IMR-90 (cell line): ENCODE results near the gene PXK. TPM values are rescaled to one million over a fixed set of nuclear protein-coding genes. Genes with fewer than 3 reads are reported as not detected.

ENCODE experiments used
- ATAC-seq: fragments of 200-7000 bp; cut with Tn5 transposase; 2 replicates; pipeline ENCODE4 v1.9.1; 2020; ENCODE audit warnings: low read depth, mild to moderate bottlenecking, moderate library complexity
- BruUV-seq: library from RNA; stranded (reverse); fragments of 400-500 nt; replicated peaks from 2 replicates; lab custom pipeline; 2021; lab: Mats Ljungman, UMichigan
- CTCF ChIA-PET: fragments of 300-600 bp; formaldehyde crosslinking; extraction: SDS; loops from one replicate; lab custom pipeline; 2021; ENCODE audit warnings: antibody characterized with exemption; lab: Yijun Ruan, JAX
- POLR2A ChIA-PET: fragments of 300-600 bp; sonication (Branson Sonifier 250); formaldehyde crosslinking; loops from one replicate; lab custom pipeline; 2022; ENCODE audit warnings: antibody characterized with exemption; ENCODE audit not compliant: unreplicated experiment; lab: Charles Lee
- DNase-seq: peaks from one replicate; pipeline ENCODE4 v3.0.0; 2013
- H2AFZ ChIP-seq: replicated peaks from 2 replicates; pipeline ENCODE3; 2013; ENCODE audit warnings: low read length, mild to moderate bottlenecking; ENCODE audit not compliant: poor library complexity
- H2AK5ac ChIP-seq: 2 replicates; pipeline ENCODE4 v1.6.1; 2013; ENCODE audit warnings: low read depth, low read length, inconsistent platforms
- H2AK9ac ChIP-seq: replicated peaks from 2 replicates; pipeline ENCODE3; 2013; ENCODE audit warnings: mild to moderate bottlenecking, low read depth, low read length, moderate library complexity; ENCODE audit not compliant: poor library complexity
- H2BK120ac ChIP-seq: 2 replicates; pipeline ENCODE4 v1.6.1; 2013; ENCODE audit warnings: low read depth, low read length, inconsistent platforms
- H2BK15ac ChIP-seq: 3 replicates; pipeline ENCODE4 v1.6.1; 2013; ENCODE audit warnings: low read depth, low read length, inconsistent platforms
- H2BK20ac ChIP-seq: 2 replicates; pipeline ENCODE4 v1.6.1; 2013; ENCODE audit warnings: low read depth, mild to moderate bottlenecking, inconsistent platforms, low read length, moderate library complexity
- H2BK5ac ChIP-seq: 2 replicates; pipeline ENCODE4 v1.6.1; 2013; ENCODE audit warnings: mild to moderate bottlenecking, low read depth, low read length, inconsistent platforms; ENCODE audit not compliant: poor library complexity, severe bottlenecking
- H3K14ac ChIP-seq: replicated peaks from 2 replicates; pipeline ENCODE4 v1.6.1; 2013; ENCODE audit warnings: low read depth, low read length, inconsistent platforms
- H3K18ac ChIP-seq: 2 replicates; pipeline ENCODE4 v1.6.1; 2013; ENCODE audit warnings: low read depth, low read length, control low read depth
- H3K23ac ChIP-seq: 2 replicates; pipeline ENCODE4 v1.6.1; 2013; ENCODE audit warnings: low read depth, low read length, inconsistent platforms
- H3K27ac ChIP-seq: 2 replicates; pipeline ENCODE4 v1.5.1; 2013; ENCODE audit warnings: mild to moderate bottlenecking, control low read depth, low read length; ENCODE audit not compliant: insufficient read depth
- H3K27me3 ChIP-seq: 2 replicates; pipeline ENCODE4 v1.6.1; 2013; ENCODE audit warnings: low read length; ENCODE audit not compliant: control insufficient read depth, insufficient read depth
- H3K36me3 ChIP-seq: 2 replicates; pipeline ENCODE4 v1.6.1; 2013; ENCODE audit warnings: low read length, mixed read lengths; ENCODE audit not compliant: control insufficient read depth, insufficient read depth
- H3K4ac ChIP-seq: 2 replicates; pipeline ENCODE4 v1.6.1; 2013; ENCODE audit warnings: low read depth, low read length, inconsistent platforms
- H3K4me1 ChIP-seq: 2 replicates; pipeline ENCODE4 v1.6.1; 2013; ENCODE audit warnings: low read length, mixed read lengths; ENCODE audit not compliant: control insufficient read depth, insufficient read depth
- H3K4me2 ChIP-seq: 2 replicates; pipeline ENCODE4 v1.6.1; 2013; ENCODE audit warnings: low read depth, mild to moderate bottlenecking, control low read depth, low read length, moderate library complexity
- H3K4me3 ChIP-seq: 2 replicates; pipeline ENCODE4 v1.5.1; 2013; ENCODE audit warnings: low read depth, mild to moderate bottlenecking, control low read depth, low read length, moderate library complexity; ENCODE audit not compliant: insufficient read depth
- H3K56ac ChIP-seq: 2 replicates; pipeline ENCODE4 v1.6.1; 2013; ENCODE audit warnings: low read length, inconsistent platforms; ENCODE audit not compliant: insufficient read depth; ENCODE audit errors: extremely low read depth
- H3K79me1 ChIP-seq, 2 experiments: 2 replicates each; pipeline ENCODE4 v1.6.1; 2013; ENCODE audit warnings: low read length in 2 of 2, inconsistent platforms in 1 of 2, low read depth in 1 of 2
- H3K9ac ChIP-seq: 2 replicates; pipeline ENCODE4 v1.6.1; 2013; ENCODE audit warnings: low read depth, low read length, control low read depth
- H3K9me1 ChIP-seq: 2 replicates; pipeline ENCODE4 v1.6.1; 2013; ENCODE audit warnings: low read length, inconsistent platforms; ENCODE audit not compliant: insufficient read depth
- H3K9me3 ChIP-seq: 2 replicates; pipeline ENCODE4 v1.6.1; 2013; ENCODE audit warnings: low read length; ENCODE audit not compliant: control insufficient read depth, insufficient read depth
- H4K20me1 ChIP-seq: 2 replicates; pipeline ENCODE4 v1.6.1; 2013; ENCODE audit warnings: low read length, inconsistent platforms; ENCODE audit not compliant: insufficient read depth
- H4K5ac ChIP-seq: 2 replicates; pipeline ENCODE4 v1.6.1; 2013; ENCODE audit warnings: mild to moderate bottlenecking, low read depth, low read length, control low read depth
- H4K8ac ChIP-seq, 2 experiments: 2 replicates each; pipeline ENCODE4 v1.6.1; 2013; ENCODE audit warnings: low read depth in 2 of 2, low read length in 2 of 2, control low read depth in 1 of 2, inconsistent platforms in 1 of 2
- H4K91ac ChIP-seq: 2 replicates; pipeline ENCODE4 v1.6.1; 2013; ENCODE audit warnings: low read depth, low read length, inconsistent platforms; ENCODE audit not compliant: insufficient read depth
- BHLHE40 ChIP-seq: fragments of 150-350 bp; IDR thresholded peaks from 2 replicates; pipeline ENCODE4 v1.6.1; 2016; ENCODE audit warnings: mild to moderate bottlenecking, low read depth, low read length
- CEBPB ChIP-seq: IDR thresholded peaks from 2 replicates; pipeline ENCODE4 v1.6.1; 2012; ENCODE audit warnings: low read depth, low read length, improper control_type of control experiment
- CHD1 ChIP-seq: IDR thresholded peaks from 2 replicates; pipeline ENCODE4 v1.6.1; 2012; ENCODE audit warnings: low read depth, low read length, improper control_type of control experiment
- CTCF ChIP-seq: conservative IDR thresholded peaks from 2 replicates; pipeline ENCODE4 v1.5.1; 2012; ENCODE audit warnings: mild to moderate bottlenecking, low read depth, low read length, improper control_type of control experiment
- ELK1 ChIP-seq: fragments of 150-350 bp; IDR thresholded peaks from 2 replicates; pipeline ENCODE4 v1.6.1; 2016; ENCODE audit warnings: low read depth, mild to moderate bottlenecking, low read length, moderate library complexity, borderline replicate concordance
- FOS ChIP-seq: fragments of 150-350 bp; IDR thresholded peaks from 2 replicates; pipeline ENCODE4 v1.6.1; 2016; ENCODE audit warnings: low read depth, low read length
- MAFK ChIP-seq: IDR thresholded peaks from 2 replicates; pipeline ENCODE4 v1.6.1; 2012; ENCODE audit warnings: low read depth, low read length, improper control_type of control experiment
- MAZ ChIP-seq: IDR thresholded peaks from 2 replicates; pipeline ENCODE4 v1.6.1; 2012; ENCODE audit warnings: low read depth, mild to moderate bottlenecking, low read length, improper control_type of control experiment, moderate library complexity, borderline replicate concordance
- MXI1 ChIP-seq: IDR thresholded peaks from 2 replicates; pipeline ENCODE4 v1.6.1; 2012; ENCODE audit warnings: low read depth, mild to moderate bottlenecking, low read length, moderate library complexity, borderline replicate concordance
- NFE2L2 ChIP-seq: fragments of 150-350 bp; IDR thresholded peaks from 2 replicates; pipeline ENCODE4 v1.6.1; 2016; ENCODE audit warnings: low read depth, mild to moderate bottlenecking, low read length
- POLR2A ChIP-seq: IDR thresholded peaks from 2 replicates; pipeline ENCODE4 v1.6.1; 2012; ENCODE audit warnings: mild to moderate bottlenecking, low read depth, low read length
- RAD21 ChIP-seq: IDR thresholded peaks from 2 replicates; pipeline ENCODE4 v1.6.1; 2012; ENCODE audit warnings: low read length, improper control_type of control experiment
- RFX5 ChIP-seq: IDR thresholded peaks from 2 replicates; pipeline ENCODE4 v1.8.0; 2012; ENCODE audit warnings: low read depth, mild to moderate bottlenecking, low read length, moderate library complexity
- SMC3 ChIP-seq: fragments of 150-350 bp; IDR thresholded peaks from 2 replicates; pipeline ENCODE4 v1.6.1; 2016; ENCODE audit warnings: low read depth, mild to moderate bottlenecking, antibody characterized with exemption, low read length, moderate library complexity
- USF2 ChIP-seq: fragments of 150-350 bp; IDR thresholded peaks from 2 replicates; pipeline ENCODE4 v1.6.1; 2017; ENCODE audit warnings: mild to moderate bottlenecking, antibody characterized with exemption, low read length, low read depth
- WGBS, 2 experiments: methylation state at CpG; one replicate each; pipeline versions ENCODE4 v1.1.5 to v1.1.7; 2013; ENCODE audit warnings: missing lambda C conversion rate in 2 of 2; ENCODE audit not compliant: insufficient read length in 1 of 2; ENCODE audit errors: extremely low coverage in 2 of 2; 5-methylcytosine and 5-hydroxymethylcytosine counted together
- dilution Hi-C: fragments of 300-500 bp; cut with HindIII; formaldehyde crosslinking; loops from one replicate; pipeline ENCODE4 v1.14.3; 2018; ENCODE audit warnings: low sequenced_read_pairs; ENCODE audit not compliant: unreplicated experiment
- in situ Hi-C: fragments of 300-500 bp; cut with MboI; formaldehyde crosslinking; loops from 3 replicates; pipeline ENCODE4 v1.14.3; 2019; ENCODE audit warnings: low sequenced_read_pairs, inconsistent platforms, mixed read lengths
- intact Hi-C: fragments of 100-400 bp; cut with micrococcal nuclease; formaldehyde crosslinking; loops from 2 replicates; pipeline ENCODE4 v1.10.0; 2022
- polyA plus RNA-seq, 3 experiments: library from polyadenylated mRNA; depleted of rRNA; stranded (reverse); fragments of >200 nt; gene quantifications; 2 replicates each; pipeline ENCODE4 v1.2.3, GENCODE V29; 2012; ENCODE audit warnings: low replicate concordance in 1 of 3
- total RNA-seq: library from RNA; depleted of rRNA; stranded (reverse); fragments of >200 nt; gene quantifications from 2 replicates; pipeline ENCODE4 v1.2.3, GENCODE V29; 2012

Gene PXK
- total and polyA plus RNA-seq, 2 of the 4 experiments (the other 2 are of a cell fraction) = 14.3 to 17.7 TPM

GRCh38 chr3:58470363-58471024 is 137.8 kb downstream of the PXK start:
- peak overlapping the region; percentile 61; the same call in 1 of the 2 replicates for H4K5ac ChIP-seq
- DNase-seq (no peak), ATAC-seq (peak; percentile 8; the same call in 1 of the 2 replicates)
- dilution Hi-C loops = no loop called here
- peak overlapping the region; percentile 63; the same call in 1 of the 2 replicates for H3K18ac ChIP-seq
- no peak overlapping the region for H3K56ac ChIP-seq
- no TSS peak for BruUV-seq
- no peaks in the 10 kb centered on the region for H3K79me1 ChIP-seq
- peak overlapping the region; percentile 37 for H3K14ac ChIP-seq
- no peak overlapping the region for H2BK15ac ChIP-seq
- H3K4me1 ChIP-seq = peaks cover 14% of the 10 kb centered on the region
- POLR2A ChIA-PET = no interaction called here
- H3K36me3 ChIP-seq = no peaks in the 10 kb centered on the region
- CTCF ChIA-PET = interaction anchor here (0.6 to 1.4 kb wide), 3 partner anchors 21 to 333 kb away, joined by 3 to 5 read pairs (median 4); partner anchors contain the start of gene KCTD6
- no peak overlapping the region for H3K4me3 ChIP-seq
- peak overlapping the region; percentile 56 for H2BK20ac ChIP-seq
- H2BK5ac ChIP-seq = peak overlapping the region; percentile 41
- peak overlapping the region; percentile 35 for H2AFZ ChIP-seq
- H3K9me1 ChIP-seq = peaks cover 10% of the 10 kb centered on the region
- no peak overlapping the region for H3K9ac ChIP-seq
- peak overlapping the region; percentile 55 for H2AK5ac ChIP-seq
- H3K4me2 ChIP-seq = no peak overlapping the region
- no peaks in the 10 kb centered on the region for H4K20me1 ChIP-seq
- H2BK120ac ChIP-seq = peak overlapping the region; percentile 20; the same call in 1 of the 2 replicates
- H4K91ac ChIP-seq = peak overlapping the region; percentile 56
- H3K9me3 ChIP-seq = no peaks in the 10 kb centered on the region
- H3K27me3 ChIP-seq = 0 out of 2 replicates have a peak, but pooled peaks cover 1% of the 10 kb centered on the region
- peak overlapping the region; percentile 61 for H3K27ac ChIP-seq
- 100% methylated on average over 2 of the region's 12 CpGs; no CpG with 5 or more reads in 1 of the 2 experiments for WGBS, 2 experiments
- intact Hi-C loops = loop anchor here (5.0 kb wide), 1 partner anchor 33 kb away; no protein-coding TSS in a partner anchor
- peak overlapping the region; percentile 66 for H3K4ac ChIP-seq
- peak overlapping the region; percentile 26 for H3K23ac ChIP-seq
- peak overlapping the region; percentile 0 for H2AK9ac ChIP-seq
- in situ Hi-C loops = no loop called here
- peak overlapping the region; percentile 1 to 62 for H4K8ac ChIP-seq
- no peak for TF ChIP-seq MAFK
- no peak for TF ChIP-seq BHLHE40
- no peak for TF ChIP-seq RAD21
- no peak for TF ChIP-seq SMC3
- TF ChIP-seq NFE2L2 = no peak
- no peak for TF ChIP-seq CTCF
- TF ChIP-seq MXI1 = no peak
- no peak for TF ChIP-seq MAZ
- TF ChIP-seq CEBPB = no peak
- TF ChIP-seq FOS = no peak
- TF ChIP-seq USF2 = no peak
- no peak for TF ChIP-seq RFX5
- no peak for TF ChIP-seq CHD1
- TF ChIP-seq POLR2A = no peak
- no peak for TF ChIP-seq ELK1
